HG02938 (cell line): ENCODE measurements around the gene SMAD2.
"Not testable (repeated sequence)": the region's sequence is repeated elsewhere in the genome, so short reads cannot be mapped to it uniquely, and the experiment has no call there.

ENCODE experiments used
- ATAC-seq: cut with Tn5 transposase; IDR thresholded peaks from one replicate; pipeline ENCODE4 v1.9.1; 2021; ENCODE audit warnings: mild to moderate bottlenecking, moderate library complexity; ENCODE audit not compliant: unreplicated experiment

The SMAD2 gene

GRCh38 chr18:47846431-47846830 is 84.0 kb downstream of the SMAD2 start:
- ATAC-seq = no peak

DNA sequence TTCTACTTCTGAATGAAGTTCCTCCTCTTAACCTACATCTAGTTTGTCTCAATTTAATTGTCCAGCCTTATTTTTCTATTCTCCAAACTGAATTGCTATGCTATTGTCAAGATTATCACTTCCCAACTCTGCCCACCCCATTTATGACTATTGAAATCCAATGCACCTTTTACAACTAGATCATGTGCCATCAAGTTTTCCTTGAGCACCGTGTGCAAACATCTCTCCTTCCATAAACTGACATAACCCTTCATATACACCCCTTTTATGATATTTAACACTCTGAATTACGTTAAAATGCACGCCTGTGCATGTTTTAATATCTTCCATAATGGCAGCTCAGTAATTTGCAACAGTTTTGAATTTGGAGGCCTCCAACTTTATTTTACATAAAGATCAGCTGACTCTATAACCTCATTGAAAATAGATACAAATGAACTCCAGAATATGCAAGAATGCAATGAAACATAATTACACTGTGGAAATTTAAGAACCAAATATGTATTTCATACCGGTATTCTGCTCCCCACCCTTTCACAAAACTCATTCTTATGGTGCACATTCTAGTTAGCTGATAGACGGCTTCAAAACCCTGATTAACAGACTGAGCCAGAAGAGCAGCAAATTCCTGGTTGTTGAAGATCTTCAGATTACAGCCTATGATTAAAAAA is 85.5 kb downstream of the SMAD2 start:
- no peak for ATAC-seq

GRCh38 chr18:47842836-47843235 is 87.6 kb downstream of the SMAD2 start:
- ATAC-seq = no peak

DNA sequence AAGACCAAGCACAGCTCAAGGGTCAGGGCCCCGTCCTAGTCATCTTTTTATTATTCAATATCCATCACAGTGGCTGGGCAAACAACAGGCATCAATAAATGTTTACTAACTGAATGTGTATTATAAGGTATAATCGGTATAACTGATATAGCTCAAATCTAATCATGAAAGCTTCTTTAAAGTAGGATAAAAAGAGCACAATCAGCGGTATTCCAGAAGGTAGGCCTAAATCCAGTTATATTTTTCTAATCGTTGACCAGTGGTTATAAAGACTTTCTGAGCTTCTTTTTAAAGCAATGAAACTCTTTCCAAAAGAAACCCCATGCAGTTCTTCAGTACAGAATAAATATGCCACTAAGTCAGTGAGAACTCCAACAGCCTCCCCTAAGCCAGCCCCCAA is 92.1 kb downstream of the SMAD2 start:
- ATAC-seq = no peak

GRCh38 chr18:47832348-47832747 is 98.1 kb downstream of the SMAD2 start:
- ATAC-seq = no peak

GRCh38 chr18:47831351-47831750 is 99.1 kb downstream of the SMAD2 start:
- no peak for ATAC-seq

DNA sequence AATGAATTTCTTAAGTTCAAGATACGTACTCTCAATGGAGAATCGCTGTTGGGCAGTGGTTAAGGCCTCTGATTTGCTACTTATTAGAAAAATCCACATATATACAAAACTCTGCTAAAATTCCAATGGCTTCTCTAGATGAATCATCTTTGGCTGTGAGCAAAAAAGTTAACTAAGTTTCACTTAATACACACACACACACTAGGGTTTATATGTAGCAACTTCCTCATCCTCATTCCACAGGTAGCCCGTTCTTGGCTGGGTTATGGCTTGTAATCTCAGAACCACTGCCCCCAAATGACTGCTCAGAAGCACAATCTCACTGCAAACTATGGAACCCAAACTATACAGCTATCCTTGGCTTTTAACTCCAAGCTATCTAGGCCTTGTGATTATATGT is 99.7 kb downstream of the SMAD2 start:
- ATAC-seq = no peak

GRCh38 chr18:47829831-47830230 is 100.6 kb downstream of the SMAD2 start:
- ATAC-seq = no peak

- ATAC-seq = not testable (repeated sequence)
Measured at GRCh38 chr18:47828031-47828430, 102.4 kb downstream of the SMAD2 start.

- ATAC-seq = no peak
Measured at GRCh38 chr18:47826157-47827074, 104.0 kb downstream of the SMAD2 start.

DNA sequence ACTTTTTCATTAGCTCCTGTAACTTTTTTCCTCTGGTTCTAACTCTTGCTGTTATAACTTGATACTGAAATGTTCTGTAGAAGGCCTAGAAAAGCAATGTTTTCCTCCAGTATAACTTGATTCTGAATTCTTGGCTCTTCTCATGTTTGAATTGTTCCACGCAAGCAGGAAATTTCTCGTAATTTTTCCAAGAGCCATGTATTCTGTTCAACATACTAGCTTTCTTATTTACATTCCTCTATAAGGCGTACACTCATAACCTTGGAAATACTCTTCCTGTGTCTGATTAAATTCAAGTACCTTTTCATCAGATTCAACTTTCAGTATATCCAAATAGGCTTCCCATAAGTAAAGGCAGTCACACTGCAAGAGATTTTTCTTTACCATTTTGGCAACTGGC is 109.1 kb downstream of the SMAD2 start:
- ATAC-seq = no peak

DNA sequence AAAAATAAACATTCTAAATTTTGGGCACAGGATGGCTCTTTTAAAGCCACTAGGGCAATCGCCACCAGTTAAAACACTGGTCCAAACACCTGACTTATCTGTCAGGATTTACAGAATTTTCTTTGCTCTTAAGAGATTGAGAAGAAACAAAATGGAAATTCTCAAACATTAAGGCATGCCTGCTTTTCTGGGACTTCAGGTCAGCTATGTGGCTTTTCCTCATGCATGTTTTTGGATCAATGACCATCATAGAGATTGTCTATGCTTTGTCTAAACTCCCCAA is 112.7 kb downstream of the SMAD2 start:
- no peak for ATAC-seq

GRCh38 chr18:47817017-47817794 is 113.3 kb downstream of the SMAD2 start:
- ATAC-seq = no peak

DNA sequence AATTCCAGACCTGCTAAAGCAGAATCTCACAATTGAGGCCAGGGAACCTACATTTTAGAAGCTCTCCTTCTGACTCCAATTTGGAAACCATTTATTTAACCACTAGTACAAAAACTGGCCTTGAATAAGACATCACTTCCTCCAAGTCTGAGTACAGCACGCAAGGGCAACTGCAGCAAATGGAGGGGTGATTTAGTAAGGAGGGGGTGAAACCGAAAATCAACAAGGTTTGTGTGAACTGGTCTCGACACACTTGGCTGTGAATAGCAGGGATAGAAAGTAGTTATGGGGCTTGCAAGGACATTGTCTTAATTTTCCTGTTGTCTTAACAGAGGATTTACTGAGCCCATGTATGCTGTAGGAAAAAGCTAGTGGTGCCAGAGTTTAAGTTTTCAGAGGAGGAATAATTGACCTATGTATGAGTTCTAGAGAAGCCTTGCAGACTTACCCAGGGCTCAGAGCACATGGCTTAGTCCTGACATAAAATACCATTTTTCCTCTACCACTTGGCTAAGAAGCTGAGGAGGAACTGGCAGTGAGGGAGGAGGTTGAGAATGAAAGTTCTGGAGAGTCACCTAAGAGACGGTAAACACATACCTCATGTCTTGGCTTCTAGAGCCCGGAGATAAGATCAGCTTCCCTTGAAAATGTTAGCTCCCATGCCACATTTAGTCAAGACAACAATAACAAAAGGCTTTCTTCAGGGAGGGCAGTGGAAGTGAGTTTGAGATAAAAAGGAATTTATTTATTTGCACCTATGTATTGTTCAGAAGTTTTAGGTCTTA is 114.8 kb downstream of the SMAD2 start:
- ATAC-seq = no peak

DNA sequence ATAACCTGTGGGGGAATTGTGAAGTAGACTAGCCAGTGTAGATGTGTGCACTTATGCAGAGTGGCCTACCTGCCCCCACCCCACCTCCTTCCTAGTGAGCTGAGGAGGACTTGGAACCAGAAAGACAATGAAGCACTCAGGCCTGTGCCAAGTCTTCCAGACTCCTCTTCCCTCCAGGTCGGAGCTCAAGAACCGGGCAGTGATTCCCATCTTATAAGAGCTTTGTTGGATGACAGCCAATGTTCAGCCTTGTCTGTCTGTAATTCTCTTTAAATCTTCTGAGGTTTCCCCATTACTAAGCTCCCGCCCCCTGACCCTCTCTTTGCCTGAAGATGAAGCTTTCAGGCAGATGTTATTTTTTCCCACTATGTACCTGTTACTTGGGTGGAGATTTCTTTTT is 121.0 kb downstream of the SMAD2 start:
- ATAC-seq = no peak

DNA sequence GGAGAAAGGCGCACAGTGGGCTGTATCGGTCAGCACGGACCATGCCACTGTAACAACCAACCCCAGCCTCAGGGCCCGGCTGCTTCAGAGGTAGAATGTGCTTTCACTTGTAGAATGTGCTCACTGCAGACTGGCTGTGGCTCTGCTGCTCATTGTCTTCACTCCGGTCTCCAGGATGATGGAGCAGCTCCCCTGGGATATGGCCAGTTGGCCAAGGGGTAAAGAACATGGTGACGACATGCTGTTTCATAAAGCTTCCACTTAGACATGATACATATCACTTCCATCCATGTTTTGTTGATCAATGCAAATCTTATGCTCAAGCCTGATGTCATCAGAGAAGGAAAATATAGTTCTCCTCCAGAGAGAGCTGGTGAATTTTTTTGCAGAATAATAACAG is 127.7 kb downstream of the SMAD2 start:
- ATAC-seq = no peak

DNA sequence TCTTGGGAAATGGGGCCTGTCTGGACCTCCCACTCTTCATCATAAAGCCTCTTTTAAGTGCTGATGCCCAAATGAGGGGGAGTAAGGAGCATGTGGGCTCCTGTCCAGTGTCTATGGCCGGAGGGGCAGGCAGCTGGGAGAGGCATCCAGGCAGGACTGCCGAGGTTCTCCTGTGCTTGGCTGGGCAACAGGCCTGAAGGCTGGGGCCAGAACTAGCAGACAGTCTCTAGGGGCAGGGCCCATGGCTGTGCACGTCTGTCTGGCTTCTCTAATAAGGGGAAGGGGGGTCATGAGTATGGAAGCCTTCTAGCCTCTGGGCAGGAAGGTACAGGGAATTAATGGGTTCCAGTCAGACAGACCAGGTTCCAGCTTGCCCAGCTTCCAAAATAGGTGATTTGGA is 128.6 kb downstream of the SMAD2 start:
- ATAC-seq = no peak

- ATAC-seq = no peak
Measured at GRCh38 chr18:47800756-47801155, 129.7 kb downstream of the SMAD2 start.

DNA sequence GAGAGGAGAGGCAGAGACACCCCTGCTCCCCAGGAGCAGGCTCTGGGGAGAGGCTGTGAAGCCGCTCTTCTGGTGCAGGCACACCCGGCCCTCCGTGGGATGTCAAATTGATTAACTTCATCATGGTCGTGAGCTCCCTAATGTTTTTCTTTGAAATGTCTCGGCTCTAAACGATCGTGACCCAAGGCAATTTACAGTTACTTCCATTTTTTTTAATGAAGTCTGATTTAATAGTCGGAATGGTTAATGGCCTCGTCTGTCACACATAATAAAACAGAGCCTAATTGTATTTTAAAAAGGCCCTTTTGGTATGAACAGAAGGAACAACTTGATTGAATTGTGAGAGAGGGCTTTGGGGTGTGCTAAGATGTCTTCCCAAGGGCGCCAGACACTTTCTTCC is 130.2 kb downstream of the SMAD2 start:
- ATAC-seq = no peak

GRCh38 chr18:47799376-47799775 is 131.1 kb downstream of the SMAD2 start:
- ATAC-seq = no peak

DNA sequence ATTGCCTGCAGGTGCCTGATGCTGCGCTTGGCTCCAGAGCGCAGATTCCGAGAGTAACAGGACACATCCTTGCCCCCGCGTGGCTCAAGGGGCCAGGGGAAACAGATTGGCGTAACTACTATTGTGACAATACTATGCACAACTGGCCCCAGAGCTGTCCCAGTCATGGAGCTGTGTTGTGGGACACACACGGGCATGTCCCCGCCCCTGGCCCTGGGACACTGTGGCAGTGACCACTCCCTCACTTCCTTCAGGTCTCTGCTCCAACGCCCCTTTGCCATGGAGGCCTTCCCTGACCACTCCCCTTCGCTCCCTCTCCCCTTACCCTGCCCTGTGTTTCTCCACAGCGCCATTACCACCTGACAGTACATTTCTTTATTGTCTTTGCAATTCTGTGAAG is 132.1 kb downstream of the SMAD2 start:
- no peak for ATAC-seq
